Measurements from ENCODE around the gene OVOL2. TPM values are rescaled to one million over a fixed set of nuclear protein-coding genes. Genes with fewer than 3 reads are reported as not detected.

OVOL2 gene
- total and polyA plus RNA-seq, 2 of the 8 experiments (the other 6 are each of a cell fraction or from before 2014, with no cell fraction given), result 11.0 to 11.4 TPM

- FAIRE-seq, result no peak
- CTCF ChIA-PET (ENCODE audit: partially characterized antibody), result interaction anchor here (1.3 kb wide), 1 partner anchor 10 kb away, joined by 3 read pairs; no protein-coding TSS in a partner anchor
These were observed 43.3 kb downstream of the OVOL2 start for GRCh38 chr20:18014411-18014810.

More at GRCh38 chr20:18014411-18014810, 43.3 kb downstream of the OVOL2 start:
- H3K27me3 ChIP-seq (replicated peaks in 1 of 4; ENCODE audit: control insufficient read depth in 3 of 4, extremely low read depth in 1 of 4, insufficient read depth in 3 of 4, low read length in 3 of 4), result no peaks in the 10 kb centered on the region
- no peak for DNase-seq (ENCODE audit: low read depth in 1 of 2, low spot score in 2 of 2)
- no peak for TF ChIP-seq SAP30 (IDR thresholded peaks at IDR 0.05; ENCODE audit: insufficient read depth, insufficient replicate concordance, low read length)
- no peak for TF ChIP-seq BCL11A (IDR thresholded peaks at IDR 0.05; ENCODE audit: low read depth in 2 of 2, low read length in 2 of 2)
- TF ChIP-seq TAF1 (IDR thresholded peaks at IDR 0.05; ENCODE audit: low read depth, low read length), result no peak
- no peak for TF ChIP-seq ATF2 (IDR thresholded peaks at IDR 0.05; ENCODE audit: low read length)
- TF ChIP-seq CTBP2 (IDR thresholded peaks at IDR 0.05; ENCODE audit: borderline replicate concordance, insufficient read depth, insufficient read length, low read length), result no peak
- TF ChIP-seq RXRA (IDR thresholded peaks at IDR 0.05; ENCODE audit: insufficient read depth, low read depth, low read length), result no peak
- H3K56ac ChIP-seq (replicated peaks; ENCODE audit: insufficient read length, low read depth, low read length), result no peak overlapping the region
- no peak overlapping the region for H2AK5ac ChIP-seq (ENCODE audit: low read depth, low read length)
- H3K4ac ChIP-seq (replicated peaks; ENCODE audit: insufficient read length, low read depth, low read length), result no peak overlapping the region
- H3K4me2 ChIP-seq (ENCODE audit: insufficient read depth in 1 of 2, low read depth in 2 of 2, low read length in 2 of 2), result no peak overlapping the region
- 96% methylated on average over 6 of the region's 6 CpGs; no CpG with 5 or more reads in 1 of the 2 experiments for WGBS, 2 experiments (ENCODE audit: extremely low coverage in 1 of 2, insufficient coverage in 1 of 2, insufficient read length in 1 of 2, insufficient replicate concordance in 2 of 2, low coverage in 1 of 2, low lambda C conversion rate in 2 of 2, missing lambda C conversion rate in 1 of 2)
- H4K20me1 ChIP-seq (replicated peaks in 1 of 2; ENCODE audit: control insufficient read depth in 1 of 2, insufficient read depth in 2 of 2, low read length in 2 of 2), result peaks cover 0 to 1% of the 10 kb centered on the region in 2 experiments
- POLR2A ChIA-PET (ENCODE audit: partially characterized antibody), result interaction anchor here (0.6 kb wide), 1 partner anchor 15 kb away, joined by 3 read pairs; no protein-coding TSS in a partner anchor
- no peak overlapping the region for H2BK120ac ChIP-seq (replicated peaks; ENCODE audit: low read depth, low read length)
- H3K4me3 ChIP-seq (ENCODE audit: extremely low read depth in 1 of 4, insufficient read depth in 2 of 4, low read depth in 3 of 4, low read length in 4 of 4), result no peak overlapping the region
- no peaks in the 10 kb centered on the region for H3K9me3 ChIP-seq (ENCODE audit: insufficient read depth in 2 of 2, low read depth in 1 of 2, low read length in 1 of 2)
- no peak overlapping the region for H4K8ac ChIP-seq (ENCODE audit: extremely low read depth, insufficient read depth, low read length)
- no peak overlapping the region for H3K14ac ChIP-seq (ENCODE audit: insufficient read length)
- H2BK12ac ChIP-seq (ENCODE audit: low read depth, low read length), result no peak overlapping the region
- H4K5ac ChIP-seq (ENCODE audit: insufficient read length, low read depth, low read length), result no peak overlapping the region
- no peaks in the 10 kb centered on the region for H3K23me2 ChIP-seq (ENCODE audit: low read depth, low read length)
- no peak overlapping the region for H2BK15ac ChIP-seq (ENCODE audit: low read length)
- no peak overlapping the region for H2AFZ ChIP-seq (ENCODE audit: low read length)
- no peak overlapping the region for H2BK20ac ChIP-seq (ENCODE audit: low read length)
- no peak overlapping the region for H3K27ac ChIP-seq (ENCODE audit: low read depth, low read length)
- no peaks in the 10 kb centered on the region; a peak in 2 of 8 replicates for H3K36me3 ChIP-seq (ENCODE audit: control insufficient read depth in 2 of 4, insufficient read depth in 4 of 4, low read length in 3 of 4)
- H4K91ac ChIP-seq (replicated peaks; ENCODE audit: insufficient read length, low read length), result no peak overlapping the region
- no peak overlapping the region for H3K23ac ChIP-seq (ENCODE audit: insufficient read length)
- H3K79me1 ChIP-seq (ENCODE audit: low read depth, low read length), result no peaks in the 10 kb centered on the region
- H3K18ac ChIP-seq (ENCODE audit: extremely low read depth, low read length), result no peak overlapping the region
- H3K9ac ChIP-seq (replicated peaks in 1 of 4; ENCODE audit: extremely low read depth in 1 of 4, low read depth in 3 of 4, low read length in 3 of 4), result no peak overlapping the region
- H2BK5ac ChIP-seq (ENCODE audit: low read depth, low read length), result no peak overlapping the region
- no peaks in the 10 kb centered on the region for H3K79me2 ChIP-seq (ENCODE audit: control insufficient read depth in 1 of 2, insufficient read depth in 2 of 2, low read length in 2 of 2)
- H3K4me1 ChIP-seq (replicated peaks in 1 of 4; ENCODE audit: control insufficient read depth in 3 of 4, insufficient read depth in 4 of 4, low read length in 3 of 4), result no peaks in the 10 kb centered on the region
